ENCODE measurements around the gene MINDY2. TPM values are rescaled to one million over a fixed set of nuclear protein-coding genes. Genes with fewer than 3 reads are reported as not detected.
"Not testable (repeated sequence)": the region's sequence is repeated elsewhere in the genome, so short reads cannot be mapped to it uniquely, and the experiment has no call there.

MINDY2 gene
- total RNA-seq, 1 donor, result 19.9 TPM

- H3K36me3 ChIP-seq (ENCODE audit: insufficient read depth, low read length), result peaks cover 88% of the 10 kb centered on the region
- H3K4me1 ChIP-seq (ENCODE audit: insufficient read depth, low read length), result no peaks in the 10 kb centered on the region
- H3K27ac ChIP-seq (ENCODE audit: low read depth, low read length), result no peak overlapping the region
Observed at GRCh38 chr15:58882243-58882642, 111.1 kb downstream of the MINDY2 start.

GRCh38 chr15:58883926-58884325 lies 112.8 kb downstream of the MINDY2 start:
- not testable (repeated sequence) for DNase-seq (ENCODE audit: insufficient read length, low spot score, missing footprints); H3K4me1 ChIP-seq (ENCODE audit: insufficient read depth, low read length); H3K79me2 ChIP-seq (ENCODE audit: insufficient read depth, low read length); H3K27ac ChIP-seq (ENCODE audit: low read depth, low read length); H3K9me3 ChIP-seq (ENCODE audit: low read depth, low read length); H3K27me3 ChIP-seq (ENCODE audit: insufficient read depth, low read length); H2AFZ ChIP-seq (ENCODE audit: low read length); H4K20me1 ChIP-seq (ENCODE audit: insufficient read depth, low read length); H3K4me2 ChIP-seq (ENCODE audit: insufficient read depth, low read length); H3K4me3 ChIP-seq (ENCODE audit: insufficient read depth, low read length)
- H3K36me3 ChIP-seq (ENCODE audit: insufficient read depth, low read length), result peaks cover 93% of the 10 kb centered on the region

More at GRCh38 chr15:58882243-58882642, 111.1 kb downstream of the MINDY2 start:
- no peak overlapping the region for H3K4me2 ChIP-seq (ENCODE audit: insufficient read depth, low read length)
- no peak for DNase-seq (ENCODE audit: insufficient read length, low spot score, missing footprints)
- no peak for TF ChIP-seq CTCF (IDR thresholded peaks at IDR 0.05; ENCODE audit: extremely low read depth, low read depth, low read length)
- peaks cover 5% of the 10 kb centered on the region for H4K20me1 ChIP-seq (ENCODE audit: insufficient read depth, low read length)
- no peak overlapping the region for H2AFZ ChIP-seq (ENCODE audit: low read length)
- peaks cover 2% of the 10 kb centered on the region for H3K79me2 ChIP-seq (ENCODE audit: insufficient read depth, low read length)
- H3K27me3 ChIP-seq (ENCODE audit: insufficient read depth, low read length), result no peaks in the 10 kb centered on the region
- no peak overlapping the region for H3K4me3 ChIP-seq (ENCODE audit: insufficient read depth, low read length)
- no peaks in the 10 kb centered on the region for H3K9me3 ChIP-seq (ENCODE audit: low read depth, low read length)

DNA sequence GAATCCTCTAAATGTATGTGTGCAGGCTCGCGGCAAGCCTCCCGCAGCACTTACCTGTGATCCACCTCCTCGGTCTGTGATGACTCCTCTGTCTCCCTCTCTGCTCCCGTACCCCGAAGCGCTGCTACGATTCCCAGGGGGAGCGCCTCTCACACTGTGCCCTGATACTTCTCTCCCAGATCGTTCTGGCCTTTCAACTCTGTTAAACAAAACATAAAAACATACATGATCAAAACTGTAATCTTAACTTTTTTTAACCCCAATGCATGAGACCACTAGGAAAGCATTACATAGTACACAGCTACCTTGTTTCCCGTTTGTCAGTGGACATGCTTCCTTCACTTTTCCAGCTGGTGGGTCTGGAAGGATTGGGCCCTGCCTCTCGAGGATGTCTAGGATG lies 115.8 kb downstream of the MINDY2 start:
- DNase-seq (ENCODE audit: insufficient read length, low spot score, missing footprints), result no peak
- H3K79me2 ChIP-seq (ENCODE audit: insufficient read depth, low read length), result peaks cover 3% of the 10 kb centered on the region
- no peak overlapping the region for H3K4me3 ChIP-seq (ENCODE audit: insufficient read depth, low read length)
- H3K4me2 ChIP-seq (ENCODE audit: insufficient read depth, low read length), result no peak overlapping the region
- H3K36me3 ChIP-seq (ENCODE audit: insufficient read depth, low read length), result peaks cover 94% of the 10 kb centered on the region
- no peaks in the 10 kb centered on the region for H3K9me3 ChIP-seq (ENCODE audit: low read depth, low read length)
- TF ChIP-seq CTCF (IDR thresholded peaks at IDR 0.05; ENCODE audit: extremely low read depth, low read depth, low read length), result no peak
- peaks cover 5% of the 10 kb centered on the region for H4K20me1 ChIP-seq (ENCODE audit: insufficient read depth, low read length)
- no peaks in the 10 kb centered on the region for H3K27me3 ChIP-seq (ENCODE audit: insufficient read depth, low read length)
- H2AFZ ChIP-seq (ENCODE audit: low read length), result no peak overlapping the region
- H3K4me1 ChIP-seq (ENCODE audit: insufficient read depth, low read length), result peaks cover 8% of the 10 kb centered on the region
- no peak overlapping the region for H3K27ac ChIP-seq (ENCODE audit: low read depth, low read length)

GRCh38 chr15:58889363-58889762 lies 118.3 kb downstream of the MINDY2 start:
- no peak for DNase-seq (ENCODE audit: insufficient read length, low spot score, missing footprints)
- H3K9me3 ChIP-seq (ENCODE audit: low read depth, low read length), result no peaks in the 10 kb centered on the region
- H3K4me2 ChIP-seq (ENCODE audit: insufficient read depth, low read length), result no peak overlapping the region
- no peak for TF ChIP-seq CTCF (IDR thresholded peaks at IDR 0.05; ENCODE audit: extremely low read depth, low read depth, low read length)
- H3K27ac ChIP-seq (ENCODE audit: low read depth, low read length), result no peak overlapping the region
- peaks cover 98% of the 10 kb centered on the region for H3K36me3 ChIP-seq (ENCODE audit: insufficient read depth, low read length)
- no peak overlapping the region for H2AFZ ChIP-seq (ENCODE audit: low read length)
- no peaks in the 10 kb centered on the region for H3K27me3 ChIP-seq (ENCODE audit: insufficient read depth, low read length)
- H3K4me1 ChIP-seq (ENCODE audit: insufficient read depth, low read length), result peaks cover 8% of the 10 kb centered on the region
- H3K4me3 ChIP-seq (ENCODE audit: insufficient read depth, low read length), result no peak overlapping the region
- peaks cover 5% of the 10 kb centered on the region for H4K20me1 ChIP-seq (ENCODE audit: insufficient read depth, low read length)
- peaks cover 3% of the 10 kb centered on the region for H3K79me2 ChIP-seq (ENCODE audit: insufficient read depth, low read length)
